GM12878 (cell line): Measurements from ENCODE around the gene ZMIZ2. TPM values are rescaled to one million over a fixed set of nuclear protein-coding genes. Genes with fewer than 3 reads are reported as not detected.

Source experiments
- ATAC-seq: fragments of 200-7000 bp; cut with Tn5 transposase; 3 replicates; pipeline ENCODE4 v1.9.1; 2020; ENCODE audit warnings: mild to moderate bottlenecking, moderate library complexity
- BruUV-seq: library from RNA; stranded (reverse); fragments of 400-500 nt; replicated peaks from 2 replicates; lab custom pipeline; 2021; lab: Mats Ljungman, UMichigan
- CTCF ChIA-PET: fragments of 300-600 bp; sonication (Branson Sonifier 250); formaldehyde crosslinking; extraction: SDS; loops from one replicate; lab custom pipeline; 2021; ENCODE audit warnings: inconsistent platforms; lab: Yijun Ruan, JAX
- POLR2A ChIA-PET: fragments of 350-600 bp; formaldehyde crosslinking; extraction: SDS; loops from one replicate; lab custom pipeline; 2021; ENCODE audit warnings: inconsistent platforms; lab: Charles Lee
- RAD21 ChIA-PET: fragments of 300-600 bp; sonication (Branson Sonifier 250); formaldehyde crosslinking; loops from one replicate; lab custom pipeline; 2023; ENCODE audit warnings: antibody characterized with exemption; ENCODE audit not compliant: unreplicated experiment; lab: Charles Lee
- SMC1A ChIA-PET: fragments of 300-600 bp; sonication (Branson Sonifier 250); formaldehyde crosslinking; loops from one replicate; lab custom pipeline; 2023; ENCODE audit not compliant: unreplicated experiment, uncharacterized antibody; lab: Charles Lee
- DNase-seq: peaks from one replicate; pipeline ENCODE4 v3.0.0-alpha.2; 2011; ENCODE audit warnings: low read depth, low spot score
- FAIRE-seq: peaks from 3 replicates; lab custom pipeline; 2011; peaks lifted over from hg19 to GRCh38; lab: Jason Lieb, UNC
- H2AFZ ChIP-seq: 2 replicates; pipeline ENCODE4 v1.6.0; 2011; ENCODE audit warnings: low read depth, low read length, control low read depth; ENCODE audit not compliant: control insufficient read depth
- H3K27ac ChIP-seq: 2 replicates; pipeline ENCODE4 v1.5.1; 2011; ENCODE audit warnings: control low read depth; ENCODE audit not compliant: control insufficient read depth, insufficient read depth
- H3K27me3 ChIP-seq, 2 experiments: replicated peaks in 1 of 2; 2 replicates each; pipeline versions ENCODE4 v1.6.0 to v1.6.1; 2011; ENCODE audit warnings: low read length in 1 of 2; ENCODE audit not compliant: control insufficient read depth in 2 of 2, insufficient read depth in 2 of 2
- H3K36me3 ChIP-seq, 2 experiments: 2 replicates each; pipeline ENCODE4 v1.5.1; 2011; ENCODE audit warnings: low read length in 1 of 2; ENCODE audit not compliant: control insufficient read depth in 2 of 2, insufficient read depth in 2 of 2
- H3K4me1 ChIP-seq: 2 replicates; pipeline ENCODE4 v1.6.1; 2011; ENCODE audit warnings: mild to moderate bottlenecking, low read length, moderate library complexity, mixed read lengths; ENCODE audit not compliant: control insufficient read depth, insufficient read depth
- H3K4me2 ChIP-seq: 2 replicates; pipeline ENCODE4 v1.6.0; 2011; ENCODE audit warnings: control low read depth; ENCODE audit not compliant: control insufficient read depth, insufficient read depth
- H3K4me3 ChIP-seq: fragments of 200-600 bp; sonication (generic); 2 replicates; pipeline ENCODE4 v1.5.1; 2016
- H3K79me2 ChIP-seq: 2 replicates; pipeline ENCODE4 v1.6.0; 2011; ENCODE audit warnings: low read length; ENCODE audit not compliant: control insufficient read depth, insufficient read depth
- H3K9ac ChIP-seq: 2 replicates; pipeline ENCODE4 v1.8.0; 2011; ENCODE audit warnings: low read length, control low read depth, mixed read lengths; ENCODE audit not compliant: control insufficient read depth, insufficient read depth
- H3K9me3 ChIP-seq: replicated peaks from 3 replicates; pipeline ENCODE4 v1.5.1; 2011; ENCODE audit warnings: mild to moderate bottlenecking, low read length; ENCODE audit not compliant: control insufficient read depth, insufficient read depth
- H4K20me1 ChIP-seq: 2 replicates; pipeline ENCODE4 v1.6.0; 2011; ENCODE audit not compliant: control insufficient read depth, insufficient read depth
- ASH2L ChIP-seq: fragments of 300-600, 200-600 bp; sonication (generic); IDR thresholded peaks from 2 replicates; pipeline ENCODE4 v1.6.1; 2017; ENCODE audit warnings: low read depth, mild to moderate bottlenecking, borderline replicate concordance
- CBX5 ChIP-seq: sonication (generic); IDR thresholded peaks from 2 replicates; pipeline ENCODE4 v1.6.1; 2016; ENCODE audit warnings: low read depth, moderate library complexity, mild to moderate bottlenecking, inconsistent platforms
- ETV6 ChIP-seq, 2 experiments: fragments of 450-650 bp in 1 of 2; IDR thresholded peaks in 1 of 2; conservative IDR thresholded peaks in 1 of 2; 2 replicates each; pipeline ENCODE4 v1.6.1; 2014; ENCODE audit warnings: antibody characterized with exemption in 1 of 2, borderline replicate concordance in 1 of 2, low read depth in 1 of 2, mild to moderate bottlenecking in 1 of 2, moderate library complexity in 1 of 2
- STAT3 ChIP-seq: IDR thresholded peaks from 2 replicates; pipeline ENCODE4 v1.6.1; 2011; ENCODE audit warnings: low read depth, low read length, improper control_type of control experiment
- WGBS: methylation state at CpG from one replicate; pipeline ENCODE4 v1.1.6; 2016; ENCODE audit warnings: low lambda C conversion rate; ENCODE audit not compliant: insufficient replicate concordance, insufficient coverage; ENCODE audit errors: missing lambda C conversion rate; 5-methylcytosine and 5-hydroxymethylcytosine counted together
- in situ Hi-C: fragments of 300-500 bp; cut with MboI; formaldehyde crosslinking; loops from 9 replicates; pipeline ENCODE4 v1.14.3; 2018; ENCODE audit warnings: mixed read lengths
- intact Hi-C: fragments of 100-400 bp; cut with micrococcal nuclease; formaldehyde crosslinking; loops from one replicate; pipeline ENCODE4 v1.14.2; 2022; ENCODE audit not compliant: unreplicated experiment
- polyA plus RNA-seq, 11 experiments: library from polyadenylated mRNA; depleted of rRNA in 4 of 11; unstranded in 6 of 11; stranded (reverse) in 5 of 11; fragments of >200 nt; fragmentation: Nextera tagmentation in 4 of 11; fragmentation: Illumina TruSeq in 1 of 11; extraction: Ambion mirVana in 4 of 11; extraction: Trizol in 1 of 11; gene quantifications; 1 replicate in 1 of 11; 2 replicates in 10 of 11; pipeline versions ENCODE4 v1.2.1 to v1.2.3, GENCODE V29; 2011 to 2016; ENCODE audit warnings: inconsistent platforms in 2 of 11, missing spikeins in 2 of 11, low read depth in 1 of 11
- total RNA-seq, 4 experiments: library from RNA; depleted of rRNA in 3 of 4; stranded (reverse); fragments of >200 nt in 3 of 4; fragmentation: Illumina TruSeq in 1 of 4; extraction: Trizol in 1 of 4; gene quantifications; 2 replicates each; pipeline versions ENCODE4 v1.2.1 to v1.2.3, GENCODE V29; 2013 to 2021

The ZMIZ2 gene
- total and polyA plus RNA-seq, 10 of the 15 experiments (the other 5 are each of a cell fraction or from before 2014, with no cell fraction given) = 0.71 to 158 (median 17.0) TPM

DNA sequence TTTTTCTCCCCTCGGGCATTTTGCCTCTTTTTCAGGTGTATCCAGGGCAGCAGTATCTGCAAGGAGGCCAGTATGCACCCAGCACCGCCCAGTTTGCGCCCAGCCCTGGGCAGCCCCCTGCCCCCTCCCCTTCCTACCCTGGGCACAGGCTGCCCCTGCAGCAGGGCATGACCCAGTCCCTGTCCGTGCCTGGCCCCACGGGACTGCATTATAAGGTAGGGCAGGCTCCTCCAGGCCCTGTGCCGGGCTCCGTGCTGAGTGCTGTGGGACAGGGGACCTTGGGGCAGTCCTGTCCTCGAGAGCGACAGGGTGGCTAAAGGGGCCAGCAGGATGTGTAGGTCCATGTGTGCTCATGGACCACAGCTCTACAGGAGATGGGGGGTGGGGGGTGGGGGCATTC lies 10.6 kb downstream of the ZMIZ2 start (continued):
- TF ChIP-seq STAT3 (no peak), ETV6 (conservative IDR thresholded peaks at IDR 0.05 in 1 of 2, IDR thresholded peaks at IDR 0.05 in 1 of 2; ENCODE audit: borderline replicate concordance in 1 of 2, low read depth in 1 of 2) (no peak), CBX5 (no peak)

DNA sequence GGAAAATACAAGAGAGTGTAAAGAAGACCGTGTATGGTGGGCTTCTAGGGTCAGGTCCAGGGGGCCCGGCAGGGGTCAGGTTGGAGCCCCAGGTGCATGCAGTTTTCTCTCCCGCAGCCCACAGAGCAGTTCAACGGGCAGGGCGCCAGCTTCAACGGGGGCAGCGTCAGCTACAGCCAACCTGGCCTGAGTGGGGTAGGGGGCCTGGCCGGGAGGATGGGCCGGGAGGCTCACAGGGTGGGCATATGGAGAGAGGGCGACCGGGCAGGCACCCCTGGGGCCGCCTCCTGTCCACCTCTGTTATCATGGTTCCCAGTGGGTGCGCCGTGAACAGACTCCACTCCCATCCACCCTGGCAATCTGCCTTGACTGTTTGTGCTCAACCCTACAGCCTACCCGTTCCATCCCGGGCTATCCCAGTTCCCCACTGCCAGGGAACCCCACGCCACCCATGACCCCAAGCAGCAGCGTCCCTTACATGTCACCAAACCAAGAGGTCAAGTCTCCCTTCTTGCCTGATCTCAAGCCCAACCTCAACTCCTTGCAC lies 11.5 kb downstream of the ZMIZ2 start:
- ChIA-PET CTCF (no interaction called here), POLR2A (no interaction called here), RAD21 (no interaction called here), SMC1A (interaction anchor here (1.0 kb wide), 1 partner anchor 39 kb away, joined by 3 read pairs; no protein-coding TSS in a partner anchor)
- Histone ChIP-seq H3K27me3 (no peaks in the 10 kb centered on the region), H3K4me3 (no peak overlapping the region), H2AFZ (no peak overlapping the region), H3K9ac (no peak overlapping the region), H3K4me1 (no peaks in the 10 kb centered on the region), H3K36me3 (peaks cover 25 to 47% of the 10 kb centered on the region in 2 experiments), H3K79me2 (peaks cover 14% of the 10 kb centered on the region), H3K9me3 (no peaks in the 10 kb centered on the region), H3K4me2 (no peak overlapping the region), H3K27ac (no peak overlapping the region), H4K20me1 (no peaks in the 10 kb centered on the region)
- ATAC-seq (no peak), DNase-seq (no peak), FAIRE-seq (no peak)
- BruUV-seq = TSS peak; percentile 65
- intact Hi-C loops = no loop called here
- WGBS = 97% methylated on average over 11 of the region's 18 CpGs
- no peak for TF ChIP-seq ASH2L
- in situ Hi-C loops = no loop called here
